Measurements from ENCODE around the gene EXTL1. TPM values are rescaled to one million over a fixed set of nuclear protein-coding genes. Genes with fewer than 3 reads are reported as not detected.

The EXTL1 gene
- total and polyA plus RNA-seq, 12 donors, result 0.91 to 17.0 (median 7.0) TPM

DNA sequence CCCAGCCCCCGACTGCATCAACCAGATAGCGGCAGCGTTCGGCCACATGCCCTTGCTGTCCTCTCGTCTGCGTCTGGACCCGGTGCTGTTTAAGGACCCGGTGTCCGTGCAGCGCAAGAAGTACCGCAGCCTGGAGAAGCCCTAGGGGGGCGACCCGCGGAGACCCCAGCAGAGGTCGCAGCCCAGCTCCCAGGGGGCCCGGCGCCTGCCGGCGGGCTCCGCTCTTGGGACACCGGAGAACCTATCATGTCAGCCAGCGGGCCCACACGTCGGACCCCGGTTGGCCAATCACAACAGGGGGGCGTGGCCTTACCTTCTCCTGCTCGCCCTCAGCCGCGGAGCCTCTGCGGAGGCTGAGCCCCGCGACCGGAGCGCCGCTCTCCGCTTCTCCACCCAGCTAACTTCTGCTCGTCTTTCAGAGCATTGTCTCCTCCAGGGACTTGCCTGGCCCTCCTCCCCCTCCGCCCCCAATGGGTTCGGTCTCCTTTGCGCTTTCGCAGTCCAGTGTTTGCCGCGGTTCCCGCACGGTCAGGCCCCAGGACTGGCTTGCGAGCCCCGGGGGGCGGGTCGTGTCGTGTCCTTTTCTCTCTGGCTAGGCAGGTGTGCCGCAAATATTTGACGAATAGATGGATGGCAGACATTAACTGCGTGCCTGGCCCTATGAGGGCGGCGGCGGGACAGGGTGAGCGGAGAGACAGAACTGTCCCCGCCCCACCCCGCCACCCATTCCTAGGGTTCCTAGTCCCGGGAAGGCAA, 13.8 kb downstream of the EXTL1 start:
- H3K9me3 ChIP-seq, result no peaks in the 10 kb centered on the region
- ATAC-seq (peak; percentile 85 to 95 (median 93)), DNase-seq (peak; percentile 93 to 95)
- peak overlapping the region; percentile 83 to 96 (median 92) for H3K27ac ChIP-seq
- intact Hi-C loops (cut with DNase I), result loop anchor here in 9 of 10 donors (1.0 to 10.0 kb wide), 8 partner anchors 47 to 199 kb away; partner anchors contain the start of gene CEP85 (in 1 of the 9)
- H3K4me1 ChIP-seq, result peaks cover 7 to 38% (median 17%) of the 10 kb centered on the region in 9 donors
- TF ChIP-seq, protein P1, sequence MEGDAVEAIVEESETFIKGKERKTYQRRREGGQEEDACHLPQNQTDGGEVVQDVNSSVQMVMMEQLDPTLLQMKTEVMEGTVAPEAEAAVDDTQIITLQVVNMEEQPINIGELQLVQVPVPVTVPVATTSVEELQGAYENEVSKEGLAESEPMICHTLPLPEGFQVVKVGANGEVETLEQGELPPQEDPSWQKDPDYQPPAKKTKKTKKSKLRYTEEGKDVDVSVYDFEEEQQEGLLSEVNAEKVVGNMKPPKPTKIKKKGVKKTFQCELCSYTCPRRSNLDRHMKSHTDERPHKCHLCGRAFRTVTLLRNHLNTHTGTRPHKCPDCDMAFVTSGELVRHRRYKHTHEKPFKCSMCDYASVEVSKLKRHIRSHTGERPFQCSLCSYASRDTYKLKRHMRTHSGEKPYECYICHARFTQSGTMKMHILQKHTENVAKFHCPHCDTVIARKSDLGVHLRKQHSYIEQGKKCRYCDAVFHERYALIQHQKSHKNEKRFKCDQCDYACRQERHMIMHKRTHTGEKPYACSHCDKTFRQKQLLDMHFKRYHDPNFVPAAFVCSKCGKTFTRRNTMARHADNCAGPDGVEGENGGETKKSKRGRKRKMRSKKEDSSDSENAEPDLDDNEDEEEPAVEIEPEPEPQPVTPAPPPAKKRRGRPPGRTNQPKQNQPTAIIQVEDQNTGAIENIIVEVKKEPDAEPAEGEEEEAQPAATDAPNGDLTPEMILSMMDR (IDR thresholded peaks at IDR 0.05), result peak in 1 of 9 donors; percentile 30
- peaks cover 0 to 15% (median 0%) of the 10 kb centered on the region in 7 donors for H3K27me3 ChIP-seq
- H3K4me3 ChIP-seq, result peak overlapping the region; percentile 75 to 94 (median 84)
- 0% methylated on average over 57 to 60 of the region's 60 CpGs for WGBS, 2 donors
- peaks cover 0 to 5% (median 0%) of the 10 kb centered on the region in 9 donors for H3K36me3 ChIP-seq

DNA sequence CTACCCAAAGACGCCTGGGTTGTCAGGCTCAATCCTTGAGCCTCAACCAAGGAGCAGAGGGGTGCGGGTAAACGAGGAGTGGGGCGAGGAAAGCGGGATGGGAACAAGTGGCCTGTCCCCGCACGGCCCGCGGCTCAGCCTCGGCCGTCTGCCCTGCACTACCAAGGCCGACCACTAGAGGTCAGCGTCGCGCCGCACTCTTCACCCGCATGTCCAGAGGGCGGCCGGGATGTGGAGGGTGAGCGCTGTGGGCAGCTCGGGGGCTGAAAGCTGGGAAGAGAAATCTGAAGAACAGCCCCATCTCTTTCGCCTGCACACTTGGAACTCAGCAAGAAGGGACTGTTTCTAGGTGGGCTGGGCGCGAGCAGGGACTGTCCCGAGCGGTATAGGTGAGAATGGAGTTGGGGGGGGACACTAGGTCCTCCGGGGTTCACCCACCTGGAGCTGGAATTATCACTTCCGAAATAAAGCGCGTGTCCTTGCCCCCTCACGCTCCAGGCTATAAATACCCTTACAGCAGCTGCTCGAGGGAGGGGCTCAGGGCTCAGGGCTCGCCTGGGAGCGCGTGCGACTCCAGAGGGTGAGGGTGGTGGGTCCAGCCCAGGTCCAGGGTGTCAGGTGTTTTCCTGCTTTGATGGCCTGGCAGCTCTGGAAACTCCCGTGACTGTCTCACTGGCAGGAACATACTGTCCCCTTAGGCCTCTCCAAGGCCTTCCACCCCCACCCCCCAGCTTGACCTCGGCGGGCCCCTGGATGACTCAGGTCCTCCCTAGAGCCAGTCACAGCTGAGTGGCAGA, 14.6 kb downstream of the EXTL1 start:
- DNase-seq (peak; percentile 83 to 87), ATAC-seq (peak; percentile 80 to 95 (median 90))
- 6 to 9% methylated on average over 39 of the region's 39 CpGs for WGBS, 2 donors
- Histone ChIP-seq H3K9me3 (no peaks in the 10 kb centered on the region), H3K4me3 (peak overlapping the region; percentile 75 to 94 (median 84)), H3K36me3 (peaks cover 0 to 1% (median 0%) of the 10 kb centered on the region in 9 donors), H3K4me1 (peaks cover 7 to 38% (median 17%) of the 10 kb centered on the region in 9 donors), H3K27me3 (peaks cover 0 to 15% (median 0%) of the 10 kb centered on the region in 7 donors), H3K27ac (peak overlapping the region; percentile 83 to 96 (median 92))
- intact Hi-C loops (cut with DNase I), result loop anchor here in 9 of 10 donors (1.0 to 10.0 kb wide), 13 partner anchors 46 to 198 kb away; partner anchors contain the start of gene CEP85 (in 1 of the 9)
- TF ChIP-seq, protein P1 (IDR thresholded peaks at IDR 0.05), result peak; percentile 98 to 100 (median 100)

DNA sequence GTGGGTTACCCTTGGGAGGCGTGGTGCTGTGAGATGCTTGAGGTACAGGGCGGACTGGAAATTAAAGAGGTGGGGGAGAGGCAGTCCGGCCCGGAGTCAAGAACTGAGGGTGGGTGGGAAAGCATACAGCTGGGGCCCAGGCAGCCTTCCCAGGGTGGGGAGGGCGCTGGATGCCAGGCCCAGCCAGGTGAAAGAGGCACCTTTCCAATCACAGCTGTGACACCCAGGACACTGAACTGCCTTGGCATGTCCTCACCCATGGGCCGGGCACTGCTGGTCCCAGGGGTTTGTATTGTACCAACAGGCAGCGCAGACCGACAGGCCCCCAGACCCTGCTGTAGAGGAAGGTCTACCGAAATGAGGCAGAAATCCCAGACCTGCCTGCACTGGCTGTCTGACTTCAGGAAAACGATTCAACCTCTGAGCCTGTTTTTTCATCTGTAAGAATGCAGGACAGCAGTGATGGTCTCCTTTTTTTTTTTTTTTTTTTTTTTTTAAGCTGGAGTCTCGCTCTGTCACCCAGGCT, 15.2 kb downstream of the EXTL1 start:
- peaks cover 0 to 20% (median 2%) of the 10 kb centered on the region in 7 donors for H3K27me3 ChIP-seq
- peak overlapping the region in 2 of 10 donors; percentile 75 to 90 for H3K4me3 ChIP-seq
- no peaks in the 10 kb centered on the region for H3K9me3 ChIP-seq
- DNase-seq (no peak), ATAC-seq (no peak)
- peaks cover 7 to 38% (median 17%) of the 10 kb centered on the region in 9 donors for H3K4me1 ChIP-seq
- TF ChIP-seq, protein P1 (IDR thresholded peaks at IDR 0.05), result no peak
- H3K27ac ChIP-seq, result peak overlapping the region in 8 of 10 donors; percentile 85 to 96 (median 94)
- no peaks in the 10 kb centered on the region for H3K36me3 ChIP-seq
- WGBS, 2 donors, result 60 to 68% methylated on average over 10 of the region's 11 CpGs
- intact Hi-C loops (cut with DNase I), result loop anchor here in 9 of 10 donors (1.0 to 10.0 kb wide), 12 partner anchors 45 to 130 kb away; no protein-coding TSS in a partner anchor

Measured in heart right ventricle (tissue), 16 donors.